GM12878 (cell line): ENCODE data around the gene ZNF484. TPM values are rescaled to one million over a fixed set of nuclear protein-coding genes. Genes with fewer than 3 reads are reported as not detected.

ENCODE experiments used
- ATAC-seq: fragments of 200-7000 bp; cut with Tn5 transposase; 3 replicates; pipeline ENCODE4 v1.9.1; 2020; ENCODE audit warnings: mild to moderate bottlenecking, moderate library complexity
- BruUV-seq: library from RNA; stranded (reverse); fragments of 400-500 nt; replicated peaks from 2 replicates; lab custom pipeline; 2021; lab: Mats Ljungman, UMichigan
- CTCF ChIA-PET: fragments of 300-600 bp; sonication (Branson Sonifier 250); formaldehyde crosslinking; extraction: SDS; loops from one replicate; lab custom pipeline; 2021; ENCODE audit warnings: inconsistent platforms; lab: Yijun Ruan, JAX
- POLR2A ChIA-PET: fragments of 350-600 bp; formaldehyde crosslinking; extraction: SDS; loops from one replicate; lab custom pipeline; 2021; ENCODE audit warnings: inconsistent platforms; lab: Charles Lee
- RAD21 ChIA-PET: fragments of 300-600 bp; sonication (Branson Sonifier 250); formaldehyde crosslinking; loops from one replicate; lab custom pipeline; 2023; ENCODE audit warnings: antibody characterized with exemption; ENCODE audit not compliant: unreplicated experiment; lab: Charles Lee
- SMC1A ChIA-PET: fragments of 300-600 bp; sonication (Branson Sonifier 250); formaldehyde crosslinking; loops from one replicate; lab custom pipeline; 2023; ENCODE audit not compliant: unreplicated experiment, uncharacterized antibody; lab: Charles Lee
- DNase-seq: peaks from one replicate; pipeline ENCODE4 v3.0.0-alpha.2; 2011; ENCODE audit warnings: low read depth, low spot score
- FAIRE-seq: peaks from 3 replicates; lab custom pipeline; 2011; peaks lifted over from hg19 to GRCh38; lab: Jason Lieb, UNC
- H2AFZ ChIP-seq: 2 replicates; pipeline ENCODE4 v1.6.0; 2011; ENCODE audit warnings: low read depth, low read length, control low read depth; ENCODE audit not compliant: control insufficient read depth
- H3K27ac ChIP-seq: 2 replicates; pipeline ENCODE4 v1.5.1; 2011; ENCODE audit warnings: control low read depth; ENCODE audit not compliant: control insufficient read depth, insufficient read depth
- H3K27me3 ChIP-seq, 2 experiments: replicated peaks in 1 of 2; 2 replicates each; pipeline versions ENCODE4 v1.6.0 to v1.6.1; 2011; ENCODE audit warnings: low read length in 1 of 2; ENCODE audit not compliant: control insufficient read depth in 2 of 2, insufficient read depth in 2 of 2
- H3K36me3 ChIP-seq, 2 experiments: 2 replicates each; pipeline ENCODE4 v1.5.1; 2011; ENCODE audit warnings: low read length in 1 of 2; ENCODE audit not compliant: control insufficient read depth in 2 of 2, insufficient read depth in 2 of 2
- H3K4me1 ChIP-seq: 2 replicates; pipeline ENCODE4 v1.6.1; 2011; ENCODE audit warnings: mild to moderate bottlenecking, low read length, moderate library complexity, mixed read lengths; ENCODE audit not compliant: control insufficient read depth, insufficient read depth
- H3K4me2 ChIP-seq: 2 replicates; pipeline ENCODE4 v1.6.0; 2011; ENCODE audit warnings: control low read depth; ENCODE audit not compliant: control insufficient read depth, insufficient read depth
- H3K4me3 ChIP-seq: fragments of 200-600 bp; sonication (generic); 2 replicates; pipeline ENCODE4 v1.5.1; 2016
- H3K79me2 ChIP-seq: 2 replicates; pipeline ENCODE4 v1.6.0; 2011; ENCODE audit warnings: low read length; ENCODE audit not compliant: control insufficient read depth, insufficient read depth
- H3K9ac ChIP-seq: 2 replicates; pipeline ENCODE4 v1.8.0; 2011; ENCODE audit warnings: low read length, control low read depth, mixed read lengths; ENCODE audit not compliant: control insufficient read depth, insufficient read depth
- H3K9me3 ChIP-seq: replicated peaks from 3 replicates; pipeline ENCODE4 v1.5.1; 2011; ENCODE audit warnings: mild to moderate bottlenecking, low read length; ENCODE audit not compliant: control insufficient read depth, insufficient read depth
- H4K20me1 ChIP-seq: 2 replicates; pipeline ENCODE4 v1.6.0; 2011; ENCODE audit not compliant: control insufficient read depth, insufficient read depth
- CREM ChIP-seq: IDR thresholded peaks from 2 replicates; pipeline ENCODE4 v1.6.1; 2014; ENCODE audit warnings: antibody characterized with exemption, low read depth
- FOXK2 ChIP-seq: fragments of 450-650 bp; IDR thresholded peaks from 2 replicates; pipeline ENCODE4 v1.6.1; 2017; ENCODE audit warnings: mild to moderate bottlenecking, moderate library complexity
- HDAC6 ChIP-seq: fragments of 200-600 bp; sonication (generic); IDR thresholded peaks from one replicate; pipeline ENCODE4 v1.8.0; 2017; ENCODE audit warnings: antibody characterized with exemption; ENCODE audit not compliant: unreplicated experiment
- NR2C2 ChIP-seq: IDR thresholded peaks from 2 replicates; pipeline ENCODE4 v1.6.1; 2011; ENCODE audit warnings: borderline replicate concordance, low read depth; ENCODE audit not compliant: control insufficient read depth, insufficient read length
- RBBP5 ChIP-seq: fragments of 200-600 bp; sonication (generic); conservative IDR thresholded peaks from 2 replicates; pipeline ENCODE4 v1.6.1; 2016
- TCF3 ChIP-seq: IDR thresholded peaks from 2 replicates; pipeline ENCODE4 v1.6.1; 2012; ENCODE audit warnings: low read depth, mild to moderate bottlenecking, low read length, borderline replicate concordance; ENCODE audit not compliant: insufficient read depth
- WGBS: methylation state at CpG from one replicate; pipeline ENCODE4 v1.1.6; 2016; ENCODE audit warnings: low lambda C conversion rate; ENCODE audit not compliant: insufficient replicate concordance, insufficient coverage; ENCODE audit errors: missing lambda C conversion rate; 5-methylcytosine and 5-hydroxymethylcytosine counted together
- in situ Hi-C: fragments of 300-500 bp; cut with MboI; formaldehyde crosslinking; loops from 9 replicates; pipeline ENCODE4 v1.14.3; 2018; ENCODE audit warnings: mixed read lengths
- intact Hi-C: fragments of 100-400 bp; cut with micrococcal nuclease; formaldehyde crosslinking; loops from one replicate; pipeline ENCODE4 v1.14.2; 2022; ENCODE audit not compliant: unreplicated experiment
- polyA plus RNA-seq, 11 experiments: library from polyadenylated mRNA; depleted of rRNA in 4 of 11; unstranded in 6 of 11; stranded (reverse) in 5 of 11; fragments of >200 nt; fragmentation: Nextera tagmentation in 4 of 11; fragmentation: Illumina TruSeq in 1 of 11; extraction: Ambion mirVana in 4 of 11; extraction: Trizol in 1 of 11; gene quantifications; 1 replicate in 1 of 11; 2 replicates in 10 of 11; pipeline versions ENCODE4 v1.2.1 to v1.2.3, GENCODE V29; 2011 to 2016; ENCODE audit warnings: inconsistent platforms in 2 of 11, missing spikeins in 2 of 11, low read depth in 1 of 11
- total RNA-seq, 4 experiments: library from RNA; depleted of rRNA in 3 of 4; stranded (reverse); fragments of >200 nt in 3 of 4; fragmentation: Illumina TruSeq in 1 of 4; extraction: Trizol in 1 of 4; gene quantifications; 2 replicates each; pipeline versions ENCODE4 v1.2.1 to v1.2.3, GENCODE V29; 2013 to 2021
- TF ChIP-seq, protein P1 (sequence below): fragments of 450-650 bp; formaldehyde crosslinking; IDR thresholded peaks from 2 replicates; pipeline ENCODE4 v1.4.0; 2022; ENCODE audit warnings: mild to moderate bottlenecking, moderate library complexity
- TF ChIP-seq, protein P2 (sequence below): IDR thresholded peaks from 2 replicates; pipeline ENCODE4 v1.6.1; 2012; ENCODE audit warnings: mild to moderate bottlenecking, low read depth, low read length
- TF ChIP-seq, protein P3 (sequence below): fragments of 450-650 bp; IDR thresholded peaks from 2 replicates; pipeline ENCODE4 v1.6.1; 2018; ENCODE audit warnings: mild to moderate bottlenecking, low read depth, moderate library complexity; ENCODE audit not compliant: partially characterized antibody

Gene ZNF484
- total and polyA plus RNA-seq, 10 of the 15 experiments (the other 5 are each of a cell fraction or from before 2014, with no cell fraction given) = 0.95 to 7.8 (median 3.3) TPM

- 35% methylated on average over 2 of the region's 2 CpGs for WGBS
- BruUV-seq = no TSS peak
- Histone ChIP-seq H3K4me3 (no peak overlapping the region), H3K27ac (no peak overlapping the region), H3K9me3 (no peaks in the 10 kb centered on the region), H2AFZ (no peak overlapping the region), H3K4me1 (no peaks in the 10 kb centered on the region), H3K79me2 (no peaks in the 10 kb centered on the region), H3K4me2 (no peak overlapping the region)
- ATAC-seq (no peak), FAIRE-seq (no peak), DNase-seq (no peak)
- intact Hi-C loops = no loop called here
- POLR2A ChIA-PET = no interaction called here
- CTCF ChIA-PET = no interaction called here
- TF ChIP-seq, protein P1, sequence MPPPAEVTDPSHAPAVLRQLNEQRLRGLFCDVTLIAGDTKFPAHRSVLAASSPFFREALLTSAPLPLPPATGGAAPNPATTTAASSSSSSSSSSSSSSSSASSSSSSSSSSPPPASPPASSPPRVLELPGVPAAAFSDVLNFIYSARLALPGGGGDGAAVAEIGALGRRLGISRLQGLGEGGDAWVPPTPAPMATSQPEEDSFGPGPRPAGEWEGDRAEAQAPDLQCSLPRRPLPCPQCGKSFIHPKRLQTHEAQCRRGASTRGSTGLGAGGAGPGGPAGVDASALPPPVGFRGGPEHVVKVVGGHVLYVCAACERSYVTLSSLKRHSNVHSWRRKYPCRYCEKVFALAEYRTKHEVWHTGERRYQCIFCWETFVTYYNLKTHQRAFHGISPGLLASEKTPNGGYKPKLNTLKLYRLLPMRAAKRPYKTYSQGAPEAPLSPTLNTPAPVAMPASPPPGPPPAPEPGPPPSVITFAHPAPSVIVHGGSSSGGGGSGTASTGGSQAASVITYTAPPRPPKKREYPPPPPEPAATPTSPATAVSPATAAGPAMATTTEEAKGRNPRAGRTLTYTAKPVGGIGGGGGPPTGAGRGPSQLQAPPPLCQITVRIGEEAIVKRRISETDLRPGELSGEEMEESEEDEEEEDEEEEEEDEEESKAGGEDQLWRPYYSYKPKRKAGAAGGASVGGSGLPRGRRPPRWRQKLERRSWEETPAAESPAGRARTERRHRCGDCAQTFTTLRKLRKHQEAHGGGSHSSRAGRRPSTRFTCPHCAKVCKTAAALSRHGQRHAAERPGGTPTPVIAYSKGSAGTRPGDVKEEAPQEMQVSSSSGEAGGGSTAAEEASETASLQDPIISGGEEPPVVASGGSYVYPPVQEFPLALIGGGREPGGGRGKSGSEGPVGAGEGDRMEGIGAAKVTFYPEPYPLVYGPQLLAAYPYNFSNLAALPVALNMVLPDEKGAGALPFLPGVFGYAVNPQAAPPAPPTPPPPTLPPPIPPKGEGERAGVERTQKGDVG (CRISPR knock-in tag) = no peak
- TF ChIP-seq, protein P2, sequence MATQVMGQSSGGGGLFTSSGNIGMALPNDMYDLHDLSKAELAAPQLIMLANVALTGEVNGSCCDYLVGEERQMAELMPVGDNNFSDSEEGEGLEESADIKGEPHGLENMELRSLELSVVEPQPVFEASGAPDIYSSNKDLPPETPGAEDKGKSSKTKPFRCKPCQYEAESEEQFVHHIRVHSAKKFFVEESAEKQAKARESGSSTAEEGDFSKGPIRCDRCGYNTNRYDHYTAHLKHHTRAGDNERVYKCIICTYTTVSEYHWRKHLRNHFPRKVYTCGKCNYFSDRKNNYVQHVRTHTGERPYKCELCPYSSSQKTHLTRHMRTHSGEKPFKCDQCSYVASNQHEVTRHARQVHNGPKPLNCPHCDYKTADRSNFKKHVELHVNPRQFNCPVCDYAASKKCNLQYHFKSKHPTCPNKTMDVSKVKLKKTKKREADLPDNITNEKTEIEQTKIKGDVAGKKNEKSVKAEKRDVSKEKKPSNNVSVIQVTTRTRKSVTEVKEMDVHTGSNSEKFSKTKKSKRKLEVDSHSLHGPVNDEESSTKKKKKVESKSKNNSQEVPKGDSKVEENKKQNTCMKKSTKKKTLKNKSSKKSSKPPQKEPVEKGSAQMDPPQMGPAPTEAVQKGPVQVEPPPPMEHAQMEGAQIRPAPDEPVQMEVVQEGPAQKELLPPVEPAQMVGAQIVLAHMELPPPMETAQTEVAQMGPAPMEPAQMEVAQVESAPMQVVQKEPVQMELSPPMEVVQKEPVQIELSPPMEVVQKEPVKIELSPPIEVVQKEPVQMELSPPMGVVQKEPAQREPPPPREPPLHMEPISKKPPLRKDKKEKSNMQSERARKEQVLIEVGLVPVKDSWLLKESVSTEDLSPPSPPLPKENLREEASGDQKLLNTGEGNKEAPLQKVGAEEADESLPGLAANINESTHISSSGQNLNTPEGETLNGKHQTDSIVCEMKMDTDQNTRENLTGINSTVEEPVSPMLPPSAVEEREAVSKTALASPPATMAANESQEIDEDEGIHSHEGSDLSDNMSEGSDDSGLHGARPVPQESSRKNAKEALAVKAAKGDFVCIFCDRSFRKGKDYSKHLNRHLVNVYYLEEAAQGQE = no peak
- no peak for TF ChIP-seq NR2C2
- TF ChIP-seq RBBP5 = no peak
- TF ChIP-seq CREM = no peak
- TF ChIP-seq, protein P3, sequence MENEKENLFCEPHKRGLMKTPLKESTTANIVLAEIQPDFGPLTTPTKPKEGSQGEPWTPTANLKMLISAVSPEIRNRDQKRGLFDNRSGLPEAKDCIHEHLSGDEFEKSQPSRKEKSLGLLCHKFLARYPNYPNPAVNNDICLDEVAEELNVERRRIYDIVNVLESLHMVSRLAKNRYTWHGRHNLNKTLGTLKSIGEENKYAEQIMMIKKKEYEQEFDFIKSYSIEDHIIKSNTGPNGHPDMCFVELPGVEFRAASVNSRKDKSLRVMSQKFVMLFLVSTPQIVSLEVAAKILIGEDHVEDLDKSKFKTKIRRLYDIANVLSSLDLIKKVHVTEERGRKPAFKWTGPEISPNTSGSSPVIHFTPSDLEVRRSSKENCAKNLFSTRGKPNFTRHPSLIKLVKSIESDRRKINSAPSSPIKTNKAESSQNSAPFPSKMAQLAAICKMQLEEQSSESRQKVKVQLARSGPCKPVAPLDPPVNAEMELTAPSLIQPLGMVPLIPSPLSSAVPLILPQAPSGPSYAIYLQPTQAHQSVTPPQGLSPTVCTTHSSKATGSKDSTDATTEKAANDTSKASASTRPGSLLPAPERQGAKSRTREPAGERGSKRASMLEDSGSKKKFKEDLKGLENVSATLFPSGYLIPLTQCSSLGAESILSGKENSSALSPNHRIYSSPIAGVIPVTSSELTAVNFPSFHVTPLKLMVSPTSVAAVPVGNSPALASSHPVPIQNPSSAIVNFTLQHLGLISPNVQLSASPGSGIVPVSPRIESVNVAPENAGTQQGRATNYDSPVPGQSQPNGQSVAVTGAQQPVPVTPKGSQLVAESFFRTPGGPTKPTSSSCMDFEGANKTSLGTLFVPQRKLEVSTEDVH = no peak
- TF ChIP-seq TCF3 = no peak
- no peak for TF ChIP-seq HDAC6
- TF ChIP-seq FOXK2 = no peak
- TF ChIP-seq, all 136 proteins: peak for 0
- Histone ChIP-seq H3K27me3 (peaks cover 0 to 1% of the 10 kb centered on the region in 2 experiments; a peak in 2 of 4 replicates), H3K36me3 (no peaks in the 10 kb centered on the region), H4K20me1 (no peaks in the 10 kb centered on the region), H3K9ac (no peak overlapping the region)
- in situ Hi-C loops = no loop called here
- ChIA-PET SMC1A (no interaction called here), RAD21 (no interaction called here)
These were observed 12.9 kb upstream of the ZNF484 start for GRCh38 chr9:92890761-92891160.
